Ovary (tissue), 3 donors: Measurements from ENCODE around the gene TMEM266.

Experiments
- EP300 ChIP-seq: sonication (generic); formaldehyde crosslinking; IDR thresholded peaks from one replicate; pipeline ENCODE4 v1.6.1; 2017; ENCODE audit warnings: antibody characterized with exemption
- POLR2A ChIP-seq: fragments of 450-650 bp; IDR thresholded peaks from one replicate; pipeline ENCODE4 v1.6.1; 2017; ENCODE audit warnings: antibody characterized with exemption, mild to moderate bottlenecking, moderate library complexity
- TF ChIP-seq, protein P1 (sequence below), 3 donors: fragments of 450-650 bp in 2 of 3; fragments of 200-600 bp in 1 of 3; IDR thresholded peaks; one replicate each; pipeline versions ENCODE4 v1.5.1 to v1.8.0; 2016 to 2022; ENCODE audit warnings: antibody characterized with exemption in 3 of 3, mild to moderate bottlenecking in 1 of 3
- donor health status: DM: no; HTN: no; CAD: no.

DNA sequence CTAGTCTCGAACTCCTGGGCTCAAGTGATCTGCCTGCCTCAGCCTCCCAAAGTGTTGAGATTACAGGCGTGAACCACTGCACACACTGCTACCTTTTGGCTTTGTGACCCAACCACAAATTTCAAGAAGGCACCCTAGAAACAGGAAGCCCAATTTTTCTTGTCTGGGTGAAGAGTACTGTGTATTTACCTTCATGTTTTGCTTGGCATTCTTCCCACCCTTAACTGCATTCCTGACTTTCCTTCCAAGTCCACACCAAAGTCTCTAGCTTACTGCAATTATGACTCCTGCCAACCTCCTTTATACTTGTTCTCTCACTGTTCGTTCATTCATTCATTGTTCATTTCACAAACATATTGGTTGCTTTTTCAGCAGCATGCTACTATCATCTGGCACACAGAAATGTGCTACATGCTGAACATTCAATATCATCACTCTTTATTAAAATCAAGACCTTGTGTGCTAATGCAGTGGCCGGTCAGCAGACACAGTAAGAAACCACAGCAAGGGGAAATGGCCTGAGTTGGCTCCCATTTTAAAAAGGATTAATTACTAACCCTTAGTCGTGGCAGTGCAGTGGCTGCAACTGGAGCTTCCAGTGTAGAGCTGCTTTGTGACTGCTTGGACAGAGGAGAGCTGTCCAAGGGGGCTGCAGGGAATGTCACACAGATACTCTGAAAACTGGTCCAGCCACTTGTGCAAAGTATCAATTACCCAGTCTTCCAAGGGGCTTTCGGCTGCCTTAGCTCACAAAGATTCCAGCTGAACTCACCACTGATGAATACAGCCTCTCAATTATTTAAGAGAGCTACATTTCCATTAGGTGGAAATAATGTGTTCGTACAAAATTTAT, 157.5 kb downstream of the TMEM266 start:
- TF ChIP-seq, protein P1, sequence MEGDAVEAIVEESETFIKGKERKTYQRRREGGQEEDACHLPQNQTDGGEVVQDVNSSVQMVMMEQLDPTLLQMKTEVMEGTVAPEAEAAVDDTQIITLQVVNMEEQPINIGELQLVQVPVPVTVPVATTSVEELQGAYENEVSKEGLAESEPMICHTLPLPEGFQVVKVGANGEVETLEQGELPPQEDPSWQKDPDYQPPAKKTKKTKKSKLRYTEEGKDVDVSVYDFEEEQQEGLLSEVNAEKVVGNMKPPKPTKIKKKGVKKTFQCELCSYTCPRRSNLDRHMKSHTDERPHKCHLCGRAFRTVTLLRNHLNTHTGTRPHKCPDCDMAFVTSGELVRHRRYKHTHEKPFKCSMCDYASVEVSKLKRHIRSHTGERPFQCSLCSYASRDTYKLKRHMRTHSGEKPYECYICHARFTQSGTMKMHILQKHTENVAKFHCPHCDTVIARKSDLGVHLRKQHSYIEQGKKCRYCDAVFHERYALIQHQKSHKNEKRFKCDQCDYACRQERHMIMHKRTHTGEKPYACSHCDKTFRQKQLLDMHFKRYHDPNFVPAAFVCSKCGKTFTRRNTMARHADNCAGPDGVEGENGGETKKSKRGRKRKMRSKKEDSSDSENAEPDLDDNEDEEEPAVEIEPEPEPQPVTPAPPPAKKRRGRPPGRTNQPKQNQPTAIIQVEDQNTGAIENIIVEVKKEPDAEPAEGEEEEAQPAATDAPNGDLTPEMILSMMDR (IDR thresholded peaks at IDR 0.05): no peak
- TF ChIP-seq POLR2A (no peak), EP300 (no peak)
